Mesothelial cell of epicardium (in vitro differentiated cells): ENCODE data around the gene TEX2. TPM values are rescaled to one million over a fixed set of nuclear protein-coding genes. Genes with fewer than 3 reads are reported as not detected.

ENCODE experiments used
- DNase-seq, 2 experiments: peaks; one replicate each; pipeline ENCODE4 v3.0.0; 2021; ENCODE audit warnings: low spot score in 2 of 2; ENCODE audit not compliant: unreplicated experiment in 2 of 2
- H3K27ac Mint-ChIP-seq: 2 replicates; pipeline ENCODE4 v1.8.0; 2021; ENCODE audit warnings: mixed read lengths
- H3K27me3 Mint-ChIP-seq: 2 replicates; pipeline ENCODE4 v1.8.0; 2021; ENCODE audit warnings: low read depth, mixed read lengths
- H3K36me3 Mint-ChIP-seq: 2 replicates; pipeline ENCODE4 v1.8.0; 2021; ENCODE audit warnings: mixed read lengths
- H3K4me1 Mint-ChIP-seq: 2 replicates; pipeline ENCODE4 v1.8.0; 2021; ENCODE audit warnings: mixed read lengths
- H3K4me3 Mint-ChIP-seq: 2 replicates; pipeline ENCODE4 v1.8.0; 2021; ENCODE audit warnings: mild to moderate bottlenecking, moderate library complexity, mixed read lengths
- H3K9me3 Mint-ChIP-seq: 2 replicates; pipeline ENCODE4 v1.8.0; 2021; ENCODE audit warnings: mixed read lengths
- CTCF ChIP-seq: fragments of 200-600 bp; sonication (generic); IDR thresholded peaks from one replicate; pipeline ENCODE4 v1.5.0; 2021; ENCODE audit warnings: antibody characterized with exemption; ENCODE audit not compliant: unreplicated experiment
- total RNA-seq: library from RNA; stranded (reverse); gene quantifications from 3 replicates; pipeline ENCODE4 v1.2.1, GENCODE V29; 2021

The TEX2 gene
- total RNA-seq, 1 donor from 2014 or later: 27.1 TPM

DNA sequence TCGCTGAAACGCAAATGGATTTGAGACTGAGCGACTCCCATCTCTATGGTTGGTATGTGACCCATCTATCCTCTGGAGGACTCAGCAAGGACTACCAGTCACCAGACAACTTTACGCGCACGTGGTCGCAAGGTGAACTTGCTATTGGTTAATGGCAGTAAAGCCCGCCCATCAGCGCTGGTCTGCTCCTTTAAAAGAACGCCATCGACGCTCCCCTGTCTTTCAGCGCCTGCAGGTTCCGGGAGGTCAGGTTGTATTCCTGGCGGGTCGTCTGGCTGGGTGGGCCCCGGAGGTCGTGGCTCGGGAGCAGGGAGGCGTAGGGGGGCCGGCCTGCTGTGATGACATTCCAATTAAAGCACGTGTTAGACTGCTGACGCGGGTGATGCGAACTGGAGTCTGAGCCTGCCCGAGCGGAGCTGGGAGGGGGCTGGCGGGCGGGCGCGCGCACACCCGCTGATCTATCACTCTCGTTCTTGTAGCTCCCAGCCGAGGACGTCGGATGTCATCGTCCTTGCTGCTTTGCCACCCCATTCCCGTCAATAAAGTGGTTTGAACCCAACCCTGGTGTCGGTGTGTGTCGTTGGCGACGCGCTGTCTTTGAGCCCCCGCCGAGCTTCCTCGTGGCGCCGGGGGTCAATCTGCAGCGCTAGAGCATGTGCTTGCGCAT is 117.2 kb downstream of the TEX2 start:
- no peaks in the 10 kb centered on the region for H3K9me3 Mint-ChIP-seq
- no peak overlapping the region for H3K27ac Mint-ChIP-seq
- no peak overlapping the region for H3K4me3 Mint-ChIP-seq
- peaks cover 28% of the 10 kb centered on the region for H3K4me1 Mint-ChIP-seq
- peaks cover 11% of the 10 kb centered on the region for H3K36me3 Mint-ChIP-seq
- no peak for TF ChIP-seq CTCF
- no peaks in the 10 kb centered on the region for H3K27me3 Mint-ChIP-seq
- peak; percentile 87 to 92 for DNase-seq

DNA sequence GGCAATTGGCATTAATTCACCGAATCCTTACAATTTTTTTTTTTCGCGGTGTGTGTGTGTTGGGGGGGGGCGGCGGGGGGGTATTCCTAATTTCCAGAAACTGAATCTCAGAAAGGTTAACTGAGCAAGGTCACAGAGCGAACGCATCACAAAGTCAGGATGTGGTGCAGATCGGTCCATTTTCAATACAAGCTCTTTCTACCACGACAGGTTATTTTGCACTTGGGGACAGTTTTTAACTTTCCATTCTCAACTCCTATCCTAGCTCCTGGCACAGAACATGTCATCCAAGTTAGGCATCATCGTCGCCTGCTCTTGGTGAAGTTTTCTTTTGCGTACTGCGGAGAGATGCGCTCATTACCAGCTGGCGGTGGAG is 117.7 kb downstream of the TEX2 start:
- no peak for DNase-seq
- peaks cover 11% of the 10 kb centered on the region for H3K36me3 Mint-ChIP-seq
- no peaks in the 10 kb centered on the region for H3K27me3 Mint-ChIP-seq
- TF ChIP-seq CTCF: no peak
- no peak overlapping the region for H3K4me3 Mint-ChIP-seq
- H3K9me3 Mint-ChIP-seq: no peaks in the 10 kb centered on the region
- no peak overlapping the region for H3K27ac Mint-ChIP-seq
- peaks cover 28% of the 10 kb centered on the region for H3K4me1 Mint-ChIP-seq

GRCh38 chr17:64139542-64139941 is 123.5 kb downstream of the TEX2 start:
- Mint-ChIP-seq H3K36me3 (no peaks in the 10 kb centered on the region), H3K4me1 (peaks cover 5% of the 10 kb centered on the region), H3K27me3 (no peaks in the 10 kb centered on the region), H3K27ac (no peak overlapping the region), H3K9me3 (no peaks in the 10 kb centered on the region), H3K4me3 (no peak overlapping the region)
- TF ChIP-seq CTCF: no peak
- no peak for DNase-seq

DNA sequence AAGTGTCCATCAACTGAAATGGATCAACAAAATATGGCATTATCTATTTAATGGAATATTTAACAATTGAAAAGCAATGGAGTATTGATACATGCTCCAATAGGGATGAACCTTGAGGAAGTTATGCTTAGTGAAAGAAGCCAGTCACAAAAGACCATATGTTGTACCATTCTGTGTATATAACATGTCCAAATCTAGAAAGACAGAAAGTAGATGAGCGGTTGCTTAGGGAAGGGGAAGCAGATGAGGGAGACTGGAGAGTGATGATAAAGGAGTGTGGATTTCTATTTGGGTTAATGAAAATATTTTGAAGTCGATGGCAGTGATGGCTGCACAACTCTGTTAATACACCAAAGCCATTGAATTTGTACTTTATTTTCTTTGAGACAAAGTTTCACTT is 124.6 kb downstream of the TEX2 start:
- H3K27ac Mint-ChIP-seq: no peak overlapping the region

GRCh38 chr17:64135000-64135399 is 128.1 kb downstream of the TEX2 start:
- peaks cover 27% of the 10 kb centered on the region for H3K4me1 Mint-ChIP-seq
- no peaks in the 10 kb centered on the region for H3K36me3 Mint-ChIP-seq
- DNase-seq: no peak

More for the DNA sequence above, 124.6 kb downstream of the TEX2 start:
- H3K9me3 Mint-ChIP-seq: no peaks in the 10 kb centered on the region
- no peaks in the 10 kb centered on the region for H3K36me3 Mint-ChIP-seq
- no peaks in the 10 kb centered on the region for H3K27me3 Mint-ChIP-seq
- H3K4me1 Mint-ChIP-seq: peaks cover 11% of the 10 kb centered on the region
- TF ChIP-seq CTCF: no peak
- no peak overlapping the region for H3K4me3 Mint-ChIP-seq
- DNase-seq: no peak

More at GRCh38 chr17:64135000-64135399, 128.1 kb downstream of the TEX2 start:
- H3K4me3 Mint-ChIP-seq: no peak overlapping the region
- H3K27me3 Mint-ChIP-seq: peaks cover 2% of the 10 kb centered on the region
- peak overlapping the region; percentile 69 for H3K27ac Mint-ChIP-seq
- no peak for TF ChIP-seq CTCF
- H3K9me3 Mint-ChIP-seq: no peaks in the 10 kb centered on the region
